NCI-H187 (cell line): ENCODE measurements around the gene PPFIA4.

Experiments used
- DNase-seq, 2 experiments: peaks; one replicate each; lab custom pipeline; 2025; lab: John Stamatoyannopoulos, UW

The PPFIA4 gene

DNA sequence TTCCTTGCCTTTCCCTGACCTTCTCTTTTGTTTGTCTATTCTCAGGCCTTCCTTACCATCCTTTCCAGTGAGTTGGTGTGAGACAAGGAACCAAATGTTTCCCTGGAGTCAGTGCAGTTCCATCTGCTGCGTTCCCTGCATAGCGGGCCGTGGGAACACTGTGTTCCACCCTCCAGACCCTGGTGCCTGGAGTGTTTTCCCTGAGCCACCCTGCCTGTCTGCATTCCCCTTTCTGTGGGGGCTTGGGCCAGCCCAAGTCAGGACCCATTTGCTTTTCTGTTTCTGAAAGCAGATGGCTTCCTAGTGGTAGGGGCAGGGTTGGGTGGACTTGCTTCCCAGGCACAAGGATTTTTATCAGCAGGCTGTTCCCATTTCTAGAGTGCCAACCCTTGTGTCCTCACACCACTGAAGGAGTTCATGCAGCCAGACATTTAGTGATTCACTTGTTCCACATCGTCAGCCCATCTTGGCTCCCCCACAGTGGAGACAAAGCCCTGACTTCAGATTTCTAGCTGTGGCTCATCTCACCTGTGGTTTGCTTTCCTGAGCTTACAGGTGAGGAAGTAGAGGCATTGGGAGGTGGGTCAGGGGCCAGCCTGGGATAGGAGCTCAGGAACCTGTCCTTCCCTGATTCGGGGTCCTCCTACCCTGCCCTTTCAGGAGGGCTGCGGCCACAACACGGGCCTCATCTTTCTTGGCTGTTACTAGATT, 73.7 kb downstream of the PPFIA4 start:
- no peak for DNase-seq

DNA sequence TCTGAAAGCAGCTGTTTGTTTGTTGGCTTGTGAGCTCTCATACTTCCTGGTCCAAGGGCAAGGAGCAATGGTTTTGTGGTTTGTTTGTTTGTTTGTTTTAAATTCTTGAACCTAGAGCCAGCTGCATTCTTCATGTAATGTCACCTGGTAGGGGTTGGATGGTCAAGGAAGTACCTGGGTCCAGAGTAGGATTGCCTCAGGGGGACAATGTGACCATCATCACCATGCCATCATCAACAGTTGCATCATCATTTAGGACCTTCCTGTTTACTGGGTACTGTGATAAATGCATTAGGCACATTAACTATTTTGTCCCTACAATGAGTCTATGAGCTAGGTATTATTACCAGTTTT, 74.2 kb downstream of the PPFIA4 start:
- no peak for DNase-seq

DNA sequence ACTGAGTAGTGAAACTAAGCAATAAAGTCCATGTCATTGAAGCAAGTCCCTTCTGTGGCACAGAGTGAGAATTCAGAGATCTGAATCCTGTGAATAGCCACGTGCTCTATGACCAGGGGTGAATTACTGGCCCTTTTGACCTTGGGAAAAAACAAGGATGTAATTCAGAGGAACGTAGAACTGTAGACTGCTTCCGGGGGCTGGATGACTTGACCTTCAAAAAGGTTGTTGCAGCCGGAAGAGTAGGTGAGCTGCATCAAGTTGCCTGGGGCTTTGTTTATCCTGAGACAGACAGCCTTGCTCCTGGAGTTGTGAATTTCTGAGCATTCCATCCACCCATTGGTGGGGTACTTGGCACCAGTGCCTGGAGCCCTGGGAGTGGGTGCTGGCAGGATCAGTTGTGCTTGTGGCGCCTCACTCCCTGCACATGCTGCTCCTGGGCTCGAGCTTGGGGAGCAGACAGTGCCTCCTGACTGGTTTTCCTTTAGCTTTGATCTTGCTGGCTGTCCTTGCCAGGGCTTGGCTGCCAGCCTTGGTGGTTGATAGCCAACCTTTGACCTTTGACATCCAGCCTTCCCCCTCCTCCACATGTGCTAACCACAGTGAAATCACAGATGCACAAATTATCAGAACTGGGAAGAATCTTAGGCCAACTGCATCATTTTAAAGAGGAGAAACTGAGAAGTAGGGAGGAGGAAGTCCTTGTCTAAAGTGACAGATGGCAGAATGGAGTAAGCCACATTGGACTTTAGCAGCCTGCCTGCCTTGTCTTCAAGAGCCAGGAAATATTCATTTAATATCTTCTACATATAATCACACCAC, 75.7 kb downstream of the PPFIA4 start:
- no peak for DNase-seq

DNA sequence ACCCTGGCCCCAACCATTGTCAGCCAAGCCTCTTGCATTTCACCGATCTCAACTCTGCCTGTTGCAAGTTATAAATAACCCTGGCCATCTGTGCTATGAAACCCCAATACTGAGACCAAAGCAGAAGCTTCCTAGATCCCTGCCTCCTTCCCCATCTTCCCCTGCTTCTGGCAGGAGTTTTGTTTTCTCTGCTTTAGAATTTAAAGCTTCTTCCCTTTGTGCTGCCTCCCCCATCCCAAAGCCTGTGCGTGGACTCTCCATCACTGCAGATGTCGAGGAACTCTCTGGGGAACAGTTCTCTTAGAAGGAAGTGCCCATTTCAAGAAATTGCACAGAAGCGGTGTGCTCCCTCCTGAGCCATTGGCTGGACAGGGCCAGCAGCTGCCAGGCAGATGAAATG, 76.9 kb downstream of the PPFIA4 start:
- DNase-seq, result no peak

DNA sequence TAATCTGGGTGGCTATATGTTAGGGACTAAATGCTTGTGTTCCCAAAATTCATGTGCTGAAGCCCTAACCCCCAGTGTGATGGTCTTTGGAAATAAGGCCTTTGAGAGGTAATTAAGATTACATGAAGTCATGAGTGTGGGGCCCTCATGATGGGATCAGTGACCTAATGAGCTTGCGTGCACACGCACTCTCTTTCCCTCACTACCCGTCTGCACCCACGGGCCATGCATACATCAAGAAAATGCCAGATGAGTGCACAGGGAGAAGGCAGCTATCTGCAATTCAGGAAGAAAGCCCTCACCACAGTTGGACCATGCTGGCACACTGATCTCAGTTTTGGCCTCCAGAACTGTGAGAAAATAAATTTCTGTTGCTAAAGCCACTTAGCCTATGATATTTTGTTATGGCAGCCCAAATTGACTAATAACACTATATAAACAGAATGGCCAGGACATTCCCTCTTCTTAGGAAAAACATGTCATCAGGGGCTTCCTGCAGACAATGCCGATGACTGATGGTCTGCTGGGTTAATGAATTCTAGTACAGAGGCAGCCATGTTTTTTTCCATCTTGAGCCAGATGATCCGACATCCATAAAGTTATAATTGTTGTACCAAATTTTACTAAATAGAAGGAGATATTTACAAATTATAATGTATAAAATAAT, 77.7 kb downstream of the PPFIA4 start:
- no peak for DNase-seq

DNA sequence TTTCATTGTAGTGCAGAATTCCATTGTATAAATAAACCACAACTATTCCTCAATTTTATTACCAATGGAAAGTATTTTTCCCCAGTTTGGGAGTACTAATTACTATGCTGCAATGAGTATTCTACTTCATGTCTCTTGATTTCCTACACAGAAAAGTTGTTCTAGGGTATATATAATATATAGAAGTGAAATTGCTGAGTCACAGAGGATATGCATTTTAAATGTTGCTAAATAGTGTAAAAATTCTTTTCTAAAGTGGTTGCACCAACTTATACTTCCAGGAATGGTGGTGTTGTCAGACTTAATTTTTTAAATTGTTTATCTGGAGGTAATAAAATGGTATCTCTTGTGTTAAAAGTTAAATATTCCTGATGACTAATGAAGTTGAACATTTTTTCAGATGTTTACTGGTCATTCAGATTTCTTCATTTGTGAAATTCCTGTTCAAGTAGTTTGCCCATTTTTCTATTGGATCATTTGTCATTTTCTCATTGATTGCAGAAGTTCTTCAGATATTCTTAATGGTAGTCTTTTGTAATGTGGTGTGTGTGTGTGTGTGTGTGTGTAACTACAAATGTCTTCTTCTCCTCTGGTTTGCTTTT, 78.6 kb downstream of the PPFIA4 start:
- DNase-seq, result no peak

DNA sequence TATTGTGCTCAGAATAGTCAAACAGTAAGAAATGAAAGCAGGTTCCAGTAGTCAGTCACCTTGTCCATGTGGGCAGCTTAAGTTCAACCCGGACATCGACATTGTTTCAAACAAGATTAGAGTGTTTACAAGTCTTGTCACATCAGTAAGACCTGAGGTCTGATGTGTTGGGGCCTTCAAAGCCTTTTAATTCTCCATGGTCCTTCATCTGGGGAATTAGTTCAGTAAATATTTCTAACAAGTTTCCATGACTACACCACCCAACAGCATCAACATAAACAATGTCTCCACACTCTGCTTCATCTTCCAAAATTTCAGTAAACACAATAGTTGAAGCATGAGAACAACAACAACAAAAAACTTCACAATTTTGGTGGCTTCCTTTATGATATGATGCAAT, 86.2 kb downstream of the PPFIA4 start:
- DNase-seq, result no peak

DNA sequence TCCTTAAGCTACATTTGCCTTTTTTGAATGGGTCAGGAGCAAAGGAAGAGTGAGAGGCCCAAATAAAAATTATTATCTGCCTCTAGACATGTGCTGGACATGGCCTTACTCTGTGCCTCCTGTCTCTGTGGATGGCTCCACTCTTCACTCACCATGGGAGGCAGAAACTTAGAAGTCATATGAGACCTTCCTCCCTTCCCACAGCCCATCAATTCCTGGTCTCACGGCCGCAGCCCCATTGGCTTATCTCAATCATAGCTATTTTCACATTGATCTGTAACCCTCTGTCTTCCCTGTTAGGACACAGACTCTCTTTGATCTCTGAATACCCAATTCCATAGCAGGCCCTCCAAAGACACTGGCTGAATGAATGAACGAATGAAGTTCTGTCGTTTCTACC, 87.0 kb downstream of the PPFIA4 start:
- DNase-seq, result no peak

DNA sequence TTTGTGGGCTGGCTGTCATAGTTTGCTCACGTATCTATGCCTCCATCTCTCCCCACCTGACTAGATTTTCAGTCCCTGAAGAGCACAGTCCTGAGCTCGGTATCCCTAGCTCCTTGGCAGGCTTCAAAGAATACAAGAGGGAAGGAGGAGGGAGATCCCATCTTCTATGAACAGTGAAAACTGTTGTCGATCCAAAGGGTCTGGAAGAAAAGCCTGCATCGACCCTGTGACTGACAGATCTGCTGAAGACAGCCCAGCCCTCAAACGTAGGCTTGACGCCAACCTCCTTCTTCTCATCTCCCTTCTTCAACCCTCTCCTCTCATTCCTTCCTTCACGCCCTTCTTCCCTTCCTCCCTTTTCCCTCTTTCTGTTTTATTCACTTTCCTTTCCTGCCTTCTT, 87.9 kb downstream of the PPFIA4 start:
- no peak for DNase-seq

DNA sequence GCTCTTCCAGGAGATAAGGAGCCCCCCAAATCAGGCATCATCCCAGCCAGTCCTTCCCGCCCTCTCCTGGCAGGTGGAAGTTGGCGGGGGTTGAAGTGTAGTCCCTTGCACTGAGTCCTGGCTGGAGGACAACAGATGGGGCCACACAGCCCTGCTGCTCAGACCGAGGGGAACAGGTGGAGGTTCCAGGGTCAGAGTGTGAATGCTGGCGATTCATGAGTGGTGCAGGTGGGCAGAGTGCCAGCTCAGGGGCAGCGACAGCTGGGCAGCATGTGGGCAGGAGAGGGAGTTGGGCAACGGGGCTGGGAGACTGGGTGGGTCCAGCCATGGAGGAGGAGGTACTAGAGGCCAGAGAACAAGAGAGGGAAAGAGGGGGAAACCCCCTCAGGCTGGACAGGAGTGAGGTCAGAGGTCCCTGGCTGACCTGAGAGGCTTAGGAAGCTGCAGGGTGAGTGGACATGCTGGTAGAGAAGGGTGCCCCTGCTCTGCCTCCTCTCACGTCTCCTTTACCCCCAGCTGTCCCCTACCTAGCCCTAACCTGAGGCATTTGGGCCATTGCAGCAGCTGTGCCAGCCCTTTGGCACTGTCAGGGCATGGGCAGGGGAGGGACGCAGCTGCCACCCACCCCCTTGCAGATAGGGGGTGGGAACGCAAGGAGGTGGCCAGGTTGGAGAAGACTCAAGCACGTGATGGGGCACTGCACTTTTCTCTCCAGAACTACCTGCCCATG, 90.0 kb downstream of the PPFIA4 start:
- DNase-seq, result no peak

DNA sequence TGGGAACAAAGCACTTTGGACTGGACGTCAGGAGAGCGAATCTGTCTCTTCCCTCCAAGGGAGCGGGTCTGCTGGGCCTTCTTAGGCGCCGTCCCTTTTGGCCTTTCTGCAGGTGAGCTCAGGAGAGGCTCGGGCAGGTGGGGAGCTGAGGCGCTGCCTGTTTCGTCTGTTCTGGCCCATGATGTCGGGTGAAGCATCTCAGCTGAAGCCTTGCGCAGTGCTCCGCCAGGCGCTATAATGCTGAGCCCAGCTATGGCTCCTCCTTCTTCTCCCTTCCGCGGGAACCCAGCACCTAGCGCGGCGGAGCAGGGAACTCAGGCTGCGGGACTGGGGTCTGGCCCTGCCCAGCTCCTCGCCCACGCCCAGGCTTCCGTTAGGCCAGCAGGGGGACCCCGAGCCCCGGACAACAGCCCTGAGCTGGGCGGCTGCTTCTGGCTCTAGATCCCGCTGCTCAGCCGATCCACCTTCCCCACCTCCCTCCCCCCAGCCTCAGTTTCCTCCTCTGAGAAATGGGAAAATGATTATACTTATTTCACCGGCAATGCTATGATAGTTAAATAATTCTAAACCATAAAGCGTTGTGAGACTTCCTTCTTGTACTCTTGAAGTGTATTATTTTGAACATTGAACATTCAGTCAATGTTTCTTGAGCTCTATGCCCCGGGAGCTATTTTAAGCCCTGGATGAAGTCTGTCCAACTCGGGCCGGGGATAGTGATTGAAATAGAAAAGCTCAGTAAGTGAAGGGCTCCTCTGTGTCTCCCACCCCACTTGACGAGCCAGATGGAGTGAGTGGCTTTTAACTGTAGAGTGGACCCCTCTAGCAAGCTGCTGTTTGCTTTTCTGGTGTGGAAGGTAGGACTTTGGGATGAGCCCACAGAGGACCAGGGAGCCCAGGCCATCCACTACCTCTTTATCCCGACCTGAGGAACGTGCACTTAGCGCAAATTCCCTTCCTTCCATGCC, 91.6 kb downstream of the PPFIA4 start:
- peak; percentile 28 to 71 for DNase-seq

DNA sequence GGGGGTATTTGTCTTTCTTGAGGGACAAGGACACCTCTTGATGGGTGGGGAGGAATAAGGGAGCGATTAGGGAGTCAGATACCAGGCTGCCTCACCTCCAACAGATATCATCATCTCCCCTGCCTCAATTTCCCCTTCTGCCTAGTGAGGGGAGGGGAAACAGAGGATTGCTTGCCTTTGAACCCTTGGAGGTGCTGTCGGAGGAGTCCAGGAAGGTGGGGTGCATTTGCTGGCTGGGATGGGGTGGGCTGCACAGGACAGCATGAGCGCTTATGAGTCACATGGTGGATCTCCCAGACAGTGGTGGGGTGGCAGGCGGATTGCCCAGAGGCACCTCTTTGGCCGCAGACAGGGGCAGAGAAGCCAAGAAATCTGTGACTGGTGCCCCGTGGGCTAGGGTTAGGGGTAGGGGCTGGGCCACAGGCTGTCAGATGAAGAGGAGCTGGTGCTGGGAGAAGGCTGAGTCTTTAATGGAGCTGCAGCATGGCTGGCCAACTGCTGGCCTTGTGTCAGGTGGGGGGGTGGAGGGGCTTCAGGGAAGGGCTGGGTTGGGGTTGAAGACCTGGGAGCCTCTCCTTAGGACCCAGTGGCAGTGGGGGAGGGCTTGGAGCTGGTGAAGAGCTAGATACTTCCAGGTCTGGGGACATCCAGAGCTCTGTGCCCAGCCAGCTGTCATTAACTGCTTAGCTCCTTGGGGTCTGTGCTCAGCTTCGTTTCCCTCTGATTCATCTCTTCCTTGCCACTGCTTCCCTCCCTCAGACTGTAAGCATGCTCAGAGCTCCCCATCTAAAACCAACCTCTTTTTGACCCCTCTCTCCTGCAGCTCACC, 94.2 kb downstream of the PPFIA4 start:
- DNase-seq, result no peak

DNA sequence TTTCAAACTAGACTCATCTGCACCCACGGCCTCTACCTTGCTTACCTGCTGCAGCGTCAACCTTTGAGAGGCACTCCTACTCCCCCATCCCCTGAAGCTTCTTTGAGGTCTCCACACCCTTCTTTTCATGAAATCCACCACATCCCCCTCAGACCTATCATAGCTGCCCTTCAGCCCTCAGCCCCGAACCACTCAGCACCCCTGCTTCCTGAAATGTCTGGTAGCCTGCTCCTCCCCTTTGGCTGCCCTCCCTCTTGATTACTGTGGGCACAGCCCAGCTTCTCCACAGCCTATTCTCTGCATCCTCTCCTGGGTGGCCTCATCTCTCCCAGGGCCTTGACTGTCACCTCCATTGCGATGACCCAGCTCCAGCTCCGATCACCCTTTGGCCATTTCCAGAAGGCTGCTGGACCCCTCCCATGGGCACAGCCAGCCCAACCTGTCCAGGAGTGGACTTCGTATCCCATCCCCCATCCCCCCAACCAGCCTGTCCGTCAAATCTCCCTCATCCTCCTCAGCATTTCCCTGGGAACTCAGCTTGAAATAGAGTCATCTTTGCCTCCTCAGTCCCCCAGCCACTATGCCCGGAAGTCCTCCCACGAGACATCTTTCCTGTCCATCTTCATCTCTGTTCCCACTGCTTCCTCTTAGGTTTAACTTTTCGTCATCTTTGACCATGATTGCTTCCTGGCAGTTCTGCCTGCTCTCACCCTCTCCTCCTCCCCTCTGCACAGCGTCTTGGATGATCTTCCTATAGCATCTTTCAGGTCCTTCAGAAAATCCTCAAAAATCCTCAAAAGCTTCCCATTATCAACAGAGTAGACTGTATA, 95.1 kb downstream of the PPFIA4 start:
- DNase-seq, result no peak

DNA sequence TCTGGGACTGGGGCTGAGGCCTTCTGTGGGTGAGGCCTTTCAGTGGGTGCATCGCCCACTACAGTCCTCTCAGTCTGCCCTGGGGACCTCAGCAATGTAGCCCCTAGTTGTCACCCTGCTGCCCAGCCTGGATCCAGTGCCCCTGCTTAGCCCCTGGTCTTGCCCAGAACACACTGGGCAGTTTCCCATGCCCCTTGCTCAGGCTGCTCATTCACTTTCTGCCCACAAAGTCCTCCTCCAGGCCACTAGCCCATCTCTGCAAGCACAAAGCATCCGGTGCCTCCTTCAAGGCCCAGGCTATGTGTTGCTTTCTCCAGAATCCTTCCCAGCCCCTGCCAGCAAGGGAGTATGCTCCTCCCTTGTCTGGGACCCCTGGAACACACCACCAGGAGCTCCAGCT, 95.9 kb downstream of the PPFIA4 start:
- DNase-seq, result no peak

DNA sequence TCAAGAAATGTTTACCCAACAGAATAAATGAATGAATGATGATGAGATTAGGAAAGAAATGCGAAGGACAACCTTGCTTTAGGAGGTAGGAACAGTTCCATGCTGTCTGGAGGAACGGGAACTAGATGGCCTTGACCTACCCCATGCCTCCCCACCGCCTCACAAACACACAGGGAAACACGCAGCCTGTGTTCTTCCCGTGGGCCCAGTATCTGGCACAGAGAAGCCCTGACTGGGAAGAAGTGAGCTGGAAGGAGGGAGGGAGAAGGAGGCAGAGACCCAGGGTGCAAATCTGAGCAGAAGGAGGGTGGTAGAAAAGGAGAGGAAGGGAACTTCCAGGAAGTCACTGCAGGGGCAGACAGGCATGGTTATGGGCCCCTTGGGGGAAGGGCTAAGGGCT, 97.7 kb downstream of the PPFIA4 start:
- no peak for DNase-seq

DNA sequence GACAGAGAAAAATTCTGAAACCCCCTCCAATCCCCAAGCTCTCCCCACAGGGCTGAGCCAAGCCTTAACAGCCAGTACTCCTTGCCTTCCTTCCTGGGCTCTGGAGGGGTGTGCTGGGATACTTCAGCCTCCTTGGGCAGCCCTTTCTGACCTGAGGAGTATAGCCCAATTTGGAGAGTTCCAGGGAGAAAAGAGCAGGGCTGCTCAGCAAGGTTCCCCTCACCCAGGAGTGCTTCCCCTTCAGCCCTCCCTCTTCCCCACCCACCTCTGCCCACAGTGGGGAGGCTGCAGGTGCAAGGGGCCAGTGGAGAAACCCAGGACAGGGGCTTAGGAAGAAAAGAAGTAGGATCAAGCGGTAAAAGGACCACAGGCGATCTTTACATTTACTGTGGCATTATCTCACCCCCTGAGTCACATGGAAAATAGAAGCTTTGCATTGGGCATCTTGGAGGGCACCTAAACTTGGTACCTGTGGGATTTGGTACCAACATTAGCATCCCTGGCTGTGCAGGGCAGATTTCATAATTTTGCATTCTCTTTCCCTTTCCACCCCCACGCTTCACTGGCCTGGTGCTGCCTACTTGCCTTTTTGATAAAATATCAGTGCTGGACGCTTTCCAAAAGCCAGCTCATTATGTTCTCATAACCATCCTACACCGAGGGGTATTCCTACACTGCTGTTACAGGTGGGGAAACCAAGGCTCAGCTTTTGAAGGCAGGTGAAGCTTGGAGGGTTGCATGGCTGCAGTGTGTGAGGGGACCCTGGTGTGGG, 98.4 kb downstream of the PPFIA4 start:
- DNase-seq, result no peak

DNA sequence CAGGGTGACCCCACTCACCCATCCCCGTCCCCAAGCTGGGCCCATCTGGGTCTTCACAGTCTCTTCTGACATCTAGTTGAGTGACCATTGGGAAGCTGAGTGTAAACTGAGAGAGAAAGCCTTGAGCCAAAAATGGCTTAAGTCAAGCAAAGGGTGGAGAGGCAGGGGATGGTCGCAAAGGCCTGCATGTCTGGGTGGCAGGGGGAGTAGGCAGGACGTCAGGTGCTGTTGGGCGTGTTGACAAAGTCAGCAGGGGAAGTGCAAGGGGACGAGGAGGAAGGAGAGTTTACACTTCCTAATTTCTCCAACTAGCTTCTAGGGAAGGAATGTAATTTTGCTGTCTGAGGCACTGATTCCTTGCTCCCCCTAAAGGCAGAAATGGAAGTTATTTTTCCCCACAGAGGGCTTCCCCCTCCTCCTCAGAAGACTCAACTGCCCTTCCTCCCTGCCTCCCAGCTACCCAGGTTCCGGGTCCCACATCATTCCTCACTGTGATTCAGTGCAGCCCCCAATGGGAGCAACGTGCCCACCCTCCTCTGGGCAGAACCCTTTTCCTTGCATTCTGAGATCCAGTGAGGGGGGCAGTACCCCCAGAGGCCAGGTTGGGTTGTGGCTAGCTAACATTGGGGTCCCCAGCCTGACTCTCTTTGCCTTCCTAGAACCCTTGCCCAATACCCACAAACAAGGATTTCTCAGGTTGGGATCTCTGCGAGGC, 100.0 kb downstream of the PPFIA4 start:
- DNase-seq, result no peak
